HG02588 (cell line): ENCODE data around the gene RPP14.
"Not testable (repeated sequence)": the region's sequence is repeated elsewhere in the genome, so short reads cannot be mapped to it uniquely, and the experiment has no call there.

Experiments used
- ATAC-seq: cut with Tn5 transposase; IDR thresholded peaks from one replicate; pipeline ENCODE4 v1.9.1; 2021; ENCODE audit warnings: mild to moderate bottlenecking, moderate library complexity; ENCODE audit not compliant: unreplicated experiment

RPP14 gene

DNA sequence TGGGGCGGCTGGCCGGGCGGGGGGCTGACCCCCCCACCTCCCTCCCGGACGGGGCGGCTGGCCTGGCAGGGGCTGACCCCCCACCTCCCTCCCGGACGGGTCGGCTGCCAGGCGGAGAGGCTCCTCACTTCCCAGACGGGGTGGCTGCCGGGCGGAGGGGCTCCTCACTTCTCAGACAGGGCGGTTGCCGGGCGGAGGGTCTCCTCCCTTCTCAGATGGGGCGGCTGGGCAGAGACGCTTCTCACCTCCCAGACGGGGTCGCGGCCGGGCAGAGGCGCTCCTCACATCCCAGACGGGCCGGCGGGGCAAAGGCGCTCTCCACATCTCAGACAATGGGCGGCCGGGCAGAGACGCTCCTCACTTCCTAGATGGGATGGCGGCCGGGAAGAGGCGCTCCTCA, 15.6 kb upstream of the RPP14 start:
- ATAC-seq: not testable (repeated sequence)

DNA sequence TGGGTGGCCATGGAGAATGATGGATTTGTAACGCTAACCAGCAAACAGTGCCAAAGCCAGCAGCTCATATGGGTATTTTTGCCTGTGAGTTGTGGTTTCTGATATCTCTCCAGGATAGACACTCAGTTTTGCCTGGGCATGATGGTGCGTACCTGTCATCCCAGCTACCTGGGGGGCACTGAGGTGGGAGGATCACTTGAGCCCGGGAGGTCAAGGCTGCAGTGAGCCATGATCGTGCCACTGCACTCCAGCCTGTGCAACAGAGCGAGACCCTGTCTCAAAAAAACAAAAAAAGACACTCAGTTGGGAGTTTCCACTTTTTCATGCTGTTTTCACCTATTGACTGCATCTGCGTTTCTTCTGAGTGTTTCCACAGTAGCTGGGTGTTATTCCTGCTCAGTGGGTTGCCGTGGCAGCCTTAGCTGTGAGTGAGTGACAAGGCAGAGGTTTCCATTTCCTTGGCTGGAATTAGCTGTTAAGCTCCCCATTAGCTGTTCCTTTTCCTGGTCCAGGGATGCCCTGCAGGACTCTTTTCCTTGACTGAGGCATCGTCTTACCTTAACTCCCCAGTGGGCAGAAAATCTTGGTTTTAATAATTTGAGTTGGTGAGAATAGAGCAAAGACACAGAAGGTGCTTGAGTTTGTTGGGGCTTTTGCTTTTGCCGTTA, 14.2 kb upstream of the RPP14 start:
- ATAC-seq: no peak

DNA sequence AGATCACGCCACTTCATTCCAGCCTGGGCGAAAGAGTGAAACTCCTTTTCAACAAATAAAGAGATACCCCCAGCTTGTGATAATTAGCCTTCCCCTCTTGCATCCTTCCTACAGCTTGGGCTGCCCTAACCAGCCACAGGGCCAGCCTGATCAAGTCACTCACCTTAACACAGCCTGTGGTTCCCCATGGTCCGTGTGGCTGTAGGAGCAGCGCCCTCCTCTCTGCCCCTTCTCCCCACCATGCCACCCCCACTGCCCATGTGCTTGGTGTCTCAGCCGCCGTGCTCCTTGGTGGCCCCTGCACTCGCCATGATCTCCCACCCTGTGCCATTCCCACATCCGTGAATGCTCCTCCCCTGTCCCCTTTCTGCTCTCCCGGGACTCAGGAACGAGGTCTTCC, 13.2 kb upstream of the RPP14 start:
- no peak for ATAC-seq

DNA sequence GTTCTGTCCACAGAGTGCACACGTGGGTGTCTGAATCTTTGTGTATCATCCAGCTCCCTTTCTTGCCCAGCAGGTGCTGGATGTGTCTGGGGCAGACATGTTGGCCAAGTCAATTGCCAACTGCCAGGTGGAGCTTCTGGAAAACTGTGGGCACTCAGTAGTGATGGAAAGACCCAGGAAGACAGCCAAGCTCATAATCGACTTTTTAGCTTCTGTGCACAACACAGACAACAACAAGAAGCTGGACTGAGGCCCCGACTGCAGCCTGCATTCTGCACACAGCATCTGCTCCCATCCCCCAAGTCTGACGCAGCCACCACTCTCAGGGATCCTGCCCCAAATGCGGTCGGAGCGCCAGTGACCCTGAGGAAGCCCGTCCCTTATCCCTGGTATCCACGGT, 12.5 kb upstream of the RPP14 start:
- no peak for ATAC-seq

DNA sequence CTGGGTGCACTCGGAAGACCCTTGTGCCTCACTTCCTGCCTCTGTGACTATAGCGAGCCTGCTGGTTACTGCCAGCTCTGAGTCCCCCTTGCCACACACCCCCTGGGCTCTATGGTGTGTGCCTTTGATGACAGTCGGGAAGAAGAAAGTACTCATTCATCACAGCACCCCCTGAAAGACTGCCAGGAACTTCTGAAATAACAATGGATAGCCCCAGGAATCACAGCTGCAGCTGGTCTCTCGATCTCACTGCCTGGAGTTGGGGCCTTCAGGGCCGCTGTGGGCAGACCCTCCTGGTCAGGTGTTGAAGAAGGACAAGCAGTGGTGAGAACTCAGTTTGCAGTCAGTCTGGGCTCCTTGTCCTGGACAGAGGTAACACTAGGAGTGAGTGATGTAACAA, 9.8 kb upstream of the RPP14 start:
- ATAC-seq: no peak

DNA sequence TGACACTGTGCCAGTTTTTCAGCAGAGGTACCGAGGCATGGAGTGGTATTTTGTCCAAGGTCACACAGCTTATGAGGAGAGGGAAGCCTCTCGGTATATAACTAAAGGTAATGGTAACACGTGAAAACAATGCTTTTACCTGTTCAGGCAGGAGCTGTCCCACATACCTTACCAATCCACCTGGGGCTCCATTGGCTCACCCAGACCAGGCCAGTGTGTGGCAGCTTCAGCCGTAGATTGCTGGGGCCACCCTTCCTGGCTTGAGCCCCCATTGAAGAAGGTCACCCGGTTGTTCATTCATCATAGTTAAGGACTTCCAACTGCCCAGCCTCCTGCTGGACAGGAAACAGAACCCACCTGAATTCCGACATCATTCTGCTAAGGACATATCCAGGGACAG, 9.2 kb upstream of the RPP14 start:
- ATAC-seq: no peak

DNA sequence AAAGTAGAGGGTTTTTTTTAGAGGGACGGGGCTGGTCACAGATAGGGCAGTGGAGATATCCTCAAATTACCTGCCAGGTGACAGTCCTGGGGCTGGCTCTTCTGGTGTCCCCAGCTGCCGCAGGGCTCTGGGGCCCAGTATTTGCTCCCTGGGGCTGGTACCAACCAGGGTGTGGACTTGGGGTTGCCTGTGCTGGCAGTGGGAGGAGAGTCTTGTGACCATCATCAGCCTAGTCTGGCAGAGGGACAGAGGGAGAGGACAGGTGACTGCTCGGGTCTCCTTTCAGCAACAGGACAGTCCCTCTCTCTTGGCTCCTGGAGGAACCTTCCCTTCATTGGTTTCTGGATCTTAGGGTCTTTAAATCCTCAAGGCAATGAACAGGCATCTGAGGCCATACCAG, 7.9 kb upstream of the RPP14 start:
- no peak for ATAC-seq

DNA sequence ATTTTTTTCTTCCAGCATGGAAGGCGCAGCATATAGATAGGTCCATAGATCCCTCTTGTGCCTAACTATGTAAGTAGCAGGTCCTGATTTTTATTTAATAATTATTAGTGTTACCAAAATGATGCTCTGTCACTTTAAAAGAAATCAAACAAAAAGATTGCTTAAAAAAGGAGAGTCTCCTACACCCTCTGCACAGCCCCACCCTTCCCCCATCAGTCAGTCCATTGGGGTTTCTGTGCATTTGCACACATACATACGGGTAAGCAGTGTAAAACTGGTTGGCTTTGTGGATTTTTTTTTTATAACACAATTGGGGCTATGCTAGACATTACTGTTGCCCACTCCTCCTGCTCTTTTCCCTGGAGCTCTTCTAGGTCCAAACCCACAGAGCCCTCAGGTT, 7.0 kb upstream of the RPP14 start:
- ATAC-seq: no peak

DNA sequence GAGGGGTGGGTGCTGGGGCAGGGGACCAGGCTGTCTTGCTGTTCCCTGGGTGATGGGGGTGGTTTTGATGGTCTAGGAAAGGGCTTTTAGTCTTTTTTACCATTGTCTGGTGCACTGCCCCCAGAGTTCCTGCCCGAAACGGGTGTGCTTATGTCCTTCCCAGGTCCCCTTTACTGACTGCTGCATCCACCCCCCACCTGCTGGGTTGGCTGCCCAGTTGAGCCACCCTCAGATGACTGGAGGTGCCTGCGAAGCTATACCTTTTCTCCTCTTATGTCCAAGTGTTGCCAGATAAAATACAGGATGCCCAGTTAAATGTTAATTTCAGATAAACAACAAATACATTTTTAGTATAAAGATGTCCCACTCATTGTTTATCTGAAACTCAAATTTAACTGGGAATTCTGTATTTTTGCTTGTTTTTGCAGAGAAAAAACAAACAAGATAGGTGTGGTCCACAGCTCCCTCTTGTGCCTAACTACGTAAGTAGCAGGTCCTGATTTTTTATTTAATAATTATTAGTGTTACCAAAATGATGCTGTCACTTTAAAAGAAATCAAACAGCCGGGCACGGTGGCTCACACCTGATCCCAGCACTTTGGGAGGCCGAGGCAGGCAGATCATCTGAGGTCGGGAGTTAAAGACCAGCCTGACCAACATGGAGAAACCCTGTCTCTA, 6.1 kb upstream of the RPP14 start:
- ATAC-seq: no peak

DNA sequence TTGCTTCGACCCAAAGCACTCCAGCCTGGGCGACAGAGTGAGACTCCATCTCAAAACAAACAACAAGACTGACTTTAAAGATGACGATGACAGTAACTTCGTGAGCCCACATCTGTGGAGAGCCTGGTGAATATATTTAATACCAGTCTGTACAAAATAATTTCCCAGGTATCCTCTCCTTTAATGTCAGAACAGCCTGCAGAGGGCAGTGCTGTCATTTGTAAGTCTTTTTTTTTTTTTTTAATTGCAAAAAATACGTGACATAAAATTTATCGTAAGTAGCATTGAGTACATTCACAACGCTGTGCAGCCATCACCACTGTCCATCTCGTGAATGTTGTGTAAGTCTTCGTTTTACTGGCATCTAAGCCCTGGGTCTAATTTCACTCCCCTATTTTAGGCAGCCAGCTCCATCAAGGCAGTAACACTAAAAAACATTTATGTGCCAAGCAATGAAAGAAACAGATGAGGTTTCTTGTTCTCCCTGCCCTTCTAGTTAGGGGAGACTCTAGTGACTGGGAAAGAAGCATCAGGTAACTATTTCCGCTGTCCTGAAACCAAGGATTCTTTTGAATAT, 1.7 kb downstream of the RPP14 start:
- no peak for ATAC-seq

DNA sequence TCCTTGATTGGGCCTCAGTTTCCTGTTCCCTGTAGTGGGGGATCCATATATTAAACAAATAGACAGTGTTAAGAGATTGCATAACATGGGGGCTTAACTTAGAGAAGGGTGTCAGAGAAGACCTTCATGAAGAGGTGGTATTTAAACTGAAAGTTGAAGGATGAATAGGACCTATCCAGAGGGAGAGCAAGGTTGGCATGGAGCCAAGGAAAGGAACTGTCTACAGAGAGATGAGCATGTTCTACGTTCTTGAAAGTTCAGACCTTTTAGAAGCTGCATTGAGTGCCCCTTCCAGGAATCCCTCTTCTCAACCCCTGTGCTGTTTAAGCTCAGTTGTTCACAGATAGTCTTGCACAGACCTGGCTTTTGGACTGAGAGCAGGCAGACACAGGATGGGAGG, 2.7 kb downstream of the RPP14 start:
- ATAC-seq: no peak

DNA sequence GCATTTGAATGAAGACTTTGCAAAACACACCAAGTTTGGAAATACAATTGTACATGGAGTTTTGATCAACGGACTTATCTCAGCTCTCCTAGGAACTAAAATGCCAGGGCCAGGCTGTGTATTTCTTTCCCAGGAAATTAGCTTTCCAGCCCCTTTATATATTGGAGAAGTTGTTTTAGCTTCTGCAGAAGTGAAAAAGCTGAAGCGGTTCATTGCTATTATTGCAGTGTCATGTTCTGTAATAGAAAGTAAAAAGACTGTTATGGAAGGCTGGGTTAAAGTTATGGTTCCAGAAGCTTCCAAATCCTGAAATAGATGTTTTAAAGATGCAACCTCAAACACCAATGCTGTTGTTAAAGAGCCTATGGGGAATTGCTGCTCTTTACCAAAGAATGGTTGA, 11.8 kb downstream of the RPP14 start:
- ATAC-seq: no peak

DNA sequence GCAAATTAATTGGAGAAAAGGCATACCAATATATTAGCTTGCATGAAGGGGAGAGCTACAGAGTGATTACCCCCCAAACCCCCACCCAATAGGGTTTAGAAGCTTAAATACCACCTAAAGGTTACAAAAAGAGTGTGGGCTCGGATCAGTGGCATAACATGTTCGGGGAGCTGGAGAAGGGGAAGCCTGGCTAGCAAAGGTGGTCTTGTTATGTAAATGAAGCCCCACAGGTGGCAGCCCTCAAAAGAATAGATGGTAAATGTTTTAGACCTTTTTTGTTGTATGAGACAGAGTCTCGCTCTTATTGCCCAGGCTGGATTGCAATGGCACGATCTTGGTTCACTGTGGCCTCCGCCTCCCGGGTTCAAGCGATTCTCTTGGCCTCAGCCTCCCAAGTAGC, 15.7 kb downstream of the RPP14 start:
- ATAC-seq: no peak

DNA sequence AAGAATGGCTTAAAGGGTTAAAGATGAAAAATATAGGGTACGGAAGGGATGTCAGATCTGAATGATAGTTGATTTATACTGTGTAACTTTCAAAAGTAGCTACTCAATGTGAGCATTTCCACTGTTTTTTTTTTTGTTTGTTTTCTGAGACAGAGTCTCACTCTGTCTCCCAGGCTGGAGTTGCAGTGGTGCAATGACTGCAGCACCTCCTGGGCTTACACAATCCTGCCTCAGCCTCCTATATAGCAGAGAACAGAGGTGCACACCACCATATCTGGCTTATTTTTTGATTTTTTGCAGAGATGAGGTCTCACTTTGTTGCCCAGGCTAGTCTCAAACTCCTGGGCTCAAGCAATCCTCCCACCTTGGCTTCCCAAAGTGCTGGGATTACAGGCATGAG, 16.7 kb downstream of the RPP14 start:
- no peak for ATAC-seq

DNA sequence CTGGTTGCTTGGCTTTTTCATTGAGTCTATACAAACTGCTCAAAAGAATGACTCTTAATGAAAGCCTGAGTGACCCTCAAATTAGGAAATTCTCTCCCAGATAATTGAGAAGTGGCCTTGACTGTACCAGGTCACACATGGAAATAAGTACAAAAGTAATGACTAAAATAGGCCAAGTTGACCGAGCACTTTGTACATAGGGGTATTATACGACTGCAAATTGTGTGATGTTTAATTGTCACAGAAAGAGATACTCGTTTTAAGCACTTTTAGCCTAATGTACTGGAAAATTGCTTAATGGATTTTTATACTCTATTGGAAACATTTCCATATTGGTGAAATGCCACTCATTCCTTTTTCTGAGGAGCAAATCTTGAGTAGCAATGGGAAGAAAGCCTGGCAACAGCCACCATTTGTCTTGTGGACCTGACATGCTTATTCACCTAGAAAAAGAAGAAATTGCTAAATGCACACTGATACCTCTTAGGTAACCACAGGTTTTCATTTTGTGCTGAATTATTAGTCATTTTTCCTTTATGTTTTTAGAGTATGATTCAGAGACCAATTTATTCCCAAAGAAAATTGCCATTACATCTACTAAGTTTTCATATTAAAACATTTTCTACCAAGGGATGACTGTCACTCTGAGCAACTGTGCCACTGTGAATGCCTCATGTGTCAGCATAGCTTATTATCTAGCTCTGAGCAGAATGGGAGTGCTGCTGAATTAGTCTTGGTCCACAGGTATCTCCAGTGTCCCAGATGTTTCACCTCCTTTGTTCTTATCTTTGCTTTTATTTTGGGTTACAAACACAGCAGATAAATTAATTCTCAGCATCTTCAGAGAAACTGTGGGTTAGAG, 17.7 kb downstream of the RPP14 start:
- ATAC-seq: no peak

DNA sequence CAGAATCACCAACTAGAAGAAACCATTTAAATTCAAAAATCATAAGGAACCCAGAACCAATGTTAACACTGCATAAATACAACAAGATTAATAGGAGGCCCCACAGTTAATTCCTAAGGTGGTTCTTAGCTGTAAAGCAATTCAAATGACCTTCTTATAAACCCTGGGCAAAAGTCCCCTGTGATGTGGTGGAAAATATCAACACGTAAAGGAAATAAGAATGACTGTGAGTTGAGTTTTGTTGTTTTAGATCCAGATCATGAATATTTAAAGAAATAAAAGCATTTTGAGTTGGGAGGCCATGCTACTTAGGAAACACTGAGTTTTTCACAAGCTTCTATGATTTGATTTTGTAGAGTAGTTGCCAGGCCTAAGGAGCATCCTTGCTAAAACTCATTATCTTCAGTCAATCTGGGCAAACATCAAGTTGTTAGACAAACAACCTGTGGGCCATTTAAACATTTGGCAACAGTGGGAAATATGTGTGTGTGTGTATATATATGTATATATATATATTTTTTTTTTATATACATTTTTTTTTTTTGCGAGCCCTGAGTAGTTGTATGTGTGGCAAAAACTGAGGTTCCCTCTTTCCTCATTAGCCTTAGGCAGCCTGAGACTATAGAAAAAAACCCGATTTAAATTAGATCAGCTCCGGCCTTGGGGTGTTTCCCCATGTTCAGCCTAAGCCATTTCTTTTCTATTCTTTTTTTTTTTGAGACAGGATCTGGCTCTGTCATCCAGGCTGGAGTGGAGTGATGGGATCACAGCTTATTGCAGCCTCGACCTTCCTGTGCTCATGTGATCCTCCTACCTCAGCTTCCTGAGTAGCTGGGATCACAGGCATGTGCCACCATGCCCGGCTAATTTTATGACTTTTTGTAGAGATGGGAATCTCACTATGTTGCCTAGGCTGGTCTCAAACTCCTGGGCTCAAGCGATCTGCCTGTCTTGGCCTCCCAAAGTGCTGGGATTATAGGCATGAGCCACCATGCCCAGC, 18.6 kb downstream of the RPP14 start:
- ATAC-seq: no peak

DNA sequence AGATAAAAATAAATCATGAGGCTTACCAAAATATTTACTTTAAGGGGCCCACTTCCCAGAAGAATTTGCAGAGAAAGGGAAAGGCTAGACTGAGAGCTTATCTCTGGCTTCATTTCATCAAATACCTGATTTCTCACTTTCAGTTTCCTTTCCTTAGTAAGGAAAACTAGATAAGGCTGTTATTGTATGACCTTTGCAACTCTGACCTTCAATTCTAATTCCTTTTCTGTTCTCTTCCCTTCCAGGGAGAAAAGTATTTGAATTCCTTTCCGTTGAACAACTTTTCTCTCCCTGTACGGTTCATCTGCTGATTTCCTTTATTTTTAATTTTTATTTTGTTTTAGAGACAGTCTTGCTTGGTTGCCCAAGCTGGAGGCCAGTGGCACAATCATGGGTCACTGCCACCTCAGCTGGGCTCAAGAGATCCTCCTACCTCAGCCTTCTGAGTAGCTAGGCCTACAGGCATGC, 19.5 kb downstream of the RPP14 start:
- ATAC-seq: no peak

DNA sequence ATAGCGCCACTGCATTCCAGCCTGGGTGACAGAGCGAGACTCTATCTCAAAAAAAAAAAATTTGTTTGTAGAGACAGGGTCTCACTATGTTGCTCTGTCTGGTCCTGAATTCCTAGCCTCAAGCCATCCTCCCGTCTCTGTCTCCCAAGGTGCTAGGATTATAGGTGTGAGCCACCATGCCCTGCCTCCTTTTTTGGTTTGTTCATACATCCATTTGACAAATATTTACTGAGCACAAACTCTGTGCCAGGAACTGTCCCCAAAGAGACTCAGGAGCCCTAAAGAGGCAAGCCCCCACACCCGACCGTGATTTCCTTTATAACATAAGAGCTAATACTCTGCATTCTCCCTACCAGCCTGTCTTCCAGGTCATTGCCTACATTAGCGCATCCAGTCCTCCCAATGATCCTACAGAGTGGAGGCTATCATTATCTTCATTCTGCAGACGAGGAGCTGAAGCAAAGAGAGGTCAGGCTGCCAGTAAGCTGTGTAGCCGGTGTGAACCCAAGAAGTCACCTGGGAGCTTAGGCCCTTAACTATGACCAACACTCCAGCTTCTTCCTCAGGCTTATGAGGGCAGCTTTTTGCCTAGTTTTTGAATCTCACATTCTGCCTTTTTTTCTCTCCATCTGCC, 20.3 kb downstream of the RPP14 start:
- ATAC-seq: no peak

DNA sequence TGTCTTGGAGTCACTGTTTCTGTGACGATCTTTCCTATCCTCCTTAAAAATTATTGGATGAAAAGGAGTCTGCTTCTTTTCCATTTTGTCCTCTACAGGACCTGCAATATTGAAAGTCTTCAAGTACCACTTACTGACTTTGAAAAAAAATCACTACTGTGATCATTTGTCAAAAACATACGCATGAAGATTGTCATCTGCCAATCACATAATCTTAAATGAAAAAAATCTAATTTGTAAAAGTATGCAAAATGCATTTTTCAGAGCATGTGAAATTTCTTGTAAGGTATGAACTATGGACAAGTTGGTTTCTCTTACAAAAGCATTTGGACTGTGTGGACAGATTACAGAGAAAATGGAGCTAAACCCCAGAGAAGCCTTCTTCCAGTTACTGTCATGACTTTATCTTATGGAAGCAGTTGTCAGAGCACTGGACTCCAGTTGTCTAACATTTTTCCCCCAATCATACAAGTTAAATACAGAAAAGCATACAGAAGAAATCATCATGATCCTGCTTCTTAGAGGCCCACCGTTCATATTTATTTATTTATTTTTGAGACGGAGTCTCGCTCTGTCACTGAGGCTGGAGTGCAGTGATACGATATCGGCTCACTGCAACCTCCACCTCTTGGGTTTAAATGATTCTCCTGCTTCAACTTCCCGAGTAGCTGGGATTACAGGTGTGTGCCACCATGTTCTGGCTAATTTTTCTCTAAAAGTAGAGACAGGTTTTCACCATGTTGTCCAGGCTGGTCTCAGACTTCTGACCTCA, 23.3 kb downstream of the RPP14 start:
- no peak for ATAC-seq
